ENCODE measurements around the gene GMEB1. TPM values are rescaled to one million over a fixed set of nuclear protein-coding genes. Genes with fewer than 3 reads are reported as not detected.

The GMEB1 gene, protein sequence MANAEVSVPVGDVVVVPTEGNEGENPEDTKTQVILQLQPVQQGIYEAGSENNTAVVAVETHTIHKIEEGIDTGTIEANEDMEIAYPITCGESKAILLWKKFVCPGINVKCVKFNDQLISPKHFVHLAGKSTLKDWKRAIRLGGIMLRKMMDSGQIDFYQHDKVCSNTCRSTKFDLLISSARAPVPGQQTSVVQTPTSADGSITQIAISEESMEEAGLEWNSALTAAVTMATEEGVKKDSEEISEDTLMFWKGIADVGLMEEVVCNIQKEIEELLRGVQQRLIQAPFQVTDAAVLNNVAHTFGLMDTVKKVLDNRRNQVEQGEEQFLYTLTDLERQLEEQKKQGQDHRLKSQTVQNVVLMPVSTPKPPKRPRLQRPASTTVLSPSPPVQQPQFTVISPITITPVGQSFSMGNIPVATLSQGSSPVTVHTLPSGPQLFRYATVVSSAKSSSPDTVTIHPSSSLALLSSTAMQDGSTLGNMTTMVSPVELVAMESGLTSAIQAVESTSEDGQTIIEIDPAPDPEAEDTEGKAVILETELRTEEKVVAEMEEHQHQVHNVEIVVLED
- total RNA-seq = 4.9 and 5.8 TPM in 2 replicates

DNA sequence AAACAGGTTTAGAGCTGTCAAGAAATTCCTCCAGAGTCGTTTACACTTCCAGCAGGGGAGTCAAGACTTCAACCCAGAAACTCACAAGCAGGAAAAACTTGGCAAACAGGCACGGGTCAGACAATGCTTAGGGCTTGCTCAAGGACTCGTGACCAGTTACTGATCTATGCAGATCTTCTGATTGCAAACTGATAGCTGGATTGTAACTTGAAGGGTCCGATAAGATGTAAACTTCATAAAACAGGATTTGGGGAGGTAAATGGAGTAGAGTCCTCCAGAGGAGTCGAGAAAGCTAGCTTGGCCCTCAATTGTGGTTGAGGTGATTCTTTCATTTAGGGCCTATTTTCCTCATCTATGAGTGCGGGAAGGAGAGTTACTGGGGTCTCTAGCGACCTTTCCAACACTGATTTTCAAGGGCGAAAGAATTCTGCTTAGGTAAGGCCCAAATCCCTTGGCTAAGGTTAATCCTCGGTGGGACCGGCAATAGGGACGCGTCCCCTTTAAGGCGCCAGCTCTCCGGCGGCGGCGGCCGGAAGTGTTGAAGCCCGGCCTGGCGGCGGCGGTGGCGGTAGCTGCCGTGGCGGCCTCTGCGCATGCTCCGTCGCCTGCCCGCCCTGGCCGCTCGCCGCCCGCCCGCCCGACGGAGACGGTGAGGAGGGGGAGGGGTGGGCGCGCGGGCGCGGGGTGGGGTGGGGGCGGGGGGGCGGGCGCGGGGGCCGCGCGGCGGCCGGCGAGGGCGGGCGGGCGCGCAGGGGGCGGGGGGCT, at the start of gene GMEB1:
TSS of gene GMEB1 (plus strand) at position 594 of the 765 bp plus-strand sequence. CDS start 14,829 bp downstream, outside the sequence.

GRCh38 chr1:28642847-28643635, 25.5 kb upstream of the GMEB1 start, which contains the start of gene TAF12:
TSS of gene TAF12 (minus strand) at chr1:28643067. CDS start at chr1:28622081, 20,986 bp downstream.

GRCh38 chr1:28648474-28649198, 19.9 kb upstream of the GMEB1 start, which contains the start of gene RNU11:
TSS of gene RNU11 (plus strand) at chr1:28648600.

GRCh38 chr1:28736450-28737306, 68.1 kb downstream of the GMEB1 start, which contains the start of gene YTHDF2:
TSS of gene YTHDF2 (plus strand) at chr1:28736940. CDS start at chr1:28737121, 181 bp downstream.

Other genes starting within 250 kb of the GMEB1 start
- gene RCC1, start 162.7 kb upstream of the GMEB1 start, total RNA-seq = 32.4 and 80.8 TPM in 2 replicates
- gene TRNAU1AP, start 115.7 kb upstream of the GMEB1 start, total RNA-seq = 22.3 and 28.1 TPM in 2 replicates
- 0.87 and 1.5 TPM in 2 replicates for gene RAB42, start 76.5 kb upstream of the GMEB1 start, total RNA-seq
- gene TAF12, start 25.7 kb upstream of the GMEB1 start, total RNA-seq = 25.2 and 26.8 TPM in 2 replicates
- gene RNU11, start 20.2 kb upstream of the GMEB1 start, total RNA-seq = not detected in 2 replicates
- gene YTHDF2, start 68.2 kb downstream of the GMEB1 start, total RNA-seq = 35.3 and 44.1 TPM in 2 replicates
- not detected in 2 replicates for gene OPRD1, start 143.4 kb downstream of the GMEB1 start, total RNA-seq
- gene EPB41, start 245.8 kb downstream of the GMEB1 start, total RNA-seq = 17.2 and 18.5 TPM in 2 replicates